Calu3 (cell line): ENCODE results near the gene PGAP3. TPM values are rescaled to one million over a fixed set of nuclear protein-coding genes. Genes with fewer than 3 reads are reported as not detected.

Experiments used
- BruUV-seq: library from RNA; stranded (reverse); fragments of 400-500 nt; replicated peaks from 2 replicates; lab custom pipeline; 2021; lab: Mats Ljungman, UMichigan
- CTCF ChIA-PET: fragments of 300-600 bp; sonication (Branson Sonifier 250); formaldehyde crosslinking; loops from one replicate; lab custom pipeline; 2022; ENCODE audit warnings: antibody characterized with exemption; lab: Charles Lee
- DNase-seq: peaks from one replicate; pipeline ENCODE4 v3.0.0; 2022
- H3K27ac Mint-ChIP-seq: one replicate; pipeline ENCODE4 v1.8.0; 2022; ENCODE audit warnings: mixed read lengths; ENCODE audit not compliant: unreplicated experiment
- H3K27me3 Mint-ChIP-seq: one replicate; pipeline ENCODE4 v1.8.0; 2022; ENCODE audit warnings: mixed read lengths; ENCODE audit not compliant: unreplicated experiment
- H3K36me3 Mint-ChIP-seq: one replicate; pipeline ENCODE4 v1.8.0; 2022; ENCODE audit warnings: mild to moderate bottlenecking, moderate library complexity, mixed read lengths; ENCODE audit not compliant: insufficient read depth, unreplicated experiment
- H3K4me1 Mint-ChIP-seq: one replicate; pipeline ENCODE4 v1.8.0; 2022; ENCODE audit warnings: mild to moderate bottlenecking, low read depth, mixed read lengths; ENCODE audit not compliant: unreplicated experiment
- H3K4me3 Mint-ChIP-seq: one replicate; pipeline ENCODE4 v1.8.0; 2022; ENCODE audit warnings: mild to moderate bottlenecking, low read depth, moderate library complexity, mixed read lengths; ENCODE audit not compliant: unreplicated experiment
- H3K9me3 Mint-ChIP-seq: one replicate; pipeline ENCODE4 v1.8.0; 2022; ENCODE audit warnings: low read depth, mixed read lengths; ENCODE audit not compliant: unreplicated experiment
- intact Hi-C: fragments of 100-400 bp; cut with micrococcal nuclease; formaldehyde crosslinking; loops from one replicate; pipeline ENCODE4 v1.10.0; 2022; ENCODE audit not compliant: unreplicated experiment
- total RNA-seq: library from RNA; stranded (reverse); gene quantifications from 2 replicates; pipeline ENCODE4 v1.2.3, GENCODE V29; 2022
- TF ChIP-seq, protein P1 (sequence below): fragments of 200-600 bp; IDR thresholded peaks from one replicate; pipeline ENCODE4 v1.8.0; 2022; ENCODE audit warnings: antibody characterized with exemption; ENCODE audit not compliant: unreplicated experiment

Gene PGAP3
- total RNA-seq, 1 experiment from 2014 or later, result 1,186 TPM

DNA sequence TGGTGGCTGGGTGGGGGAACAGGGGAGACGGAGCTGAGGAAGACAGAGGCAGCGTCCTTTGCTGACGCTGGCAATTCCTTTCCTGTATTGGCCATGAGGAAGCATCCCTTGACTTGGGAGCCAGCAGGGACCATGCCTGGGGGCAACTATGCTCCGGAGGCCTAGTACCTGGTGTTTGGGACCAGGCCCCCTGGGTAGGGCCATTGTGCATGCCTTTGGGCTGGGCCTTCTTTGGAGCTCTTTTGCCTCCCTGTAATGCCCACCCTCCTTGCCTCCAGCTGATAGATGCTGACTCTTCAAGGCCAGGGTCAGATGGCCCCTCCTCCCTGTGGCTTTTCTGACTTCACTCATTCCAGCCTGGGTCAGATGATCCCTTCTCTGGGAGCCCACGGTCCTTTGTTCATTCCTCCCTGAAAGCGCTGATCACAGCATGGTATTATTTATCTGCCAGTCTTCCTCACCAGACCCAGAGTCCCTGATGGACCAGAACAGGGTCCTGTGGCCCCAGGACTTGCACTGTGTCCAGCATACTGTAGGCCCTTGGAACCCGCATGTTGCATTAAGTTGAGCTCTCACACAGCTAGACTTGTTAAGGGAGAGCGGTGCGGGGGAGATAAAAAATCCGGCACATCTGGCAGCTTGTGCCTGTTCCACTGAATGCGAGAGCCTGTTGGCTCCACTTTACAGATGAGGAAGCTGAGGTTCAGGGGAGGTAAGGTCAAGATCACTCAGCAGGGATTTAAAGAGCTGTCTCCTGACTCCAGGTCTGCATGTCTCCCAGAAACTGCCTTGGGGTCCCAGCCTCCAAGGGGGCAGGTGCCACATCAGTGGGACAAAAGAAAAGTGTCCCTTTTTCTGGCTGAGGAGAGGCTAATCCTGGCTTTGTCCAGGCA is 48.0 kb downstream of the PGAP3 start:
- Mint-ChIP-seq H3K4me1 (peaks cover 77% of the 10 kb centered on the region), H3K27ac (no peak overlapping the region), H3K36me3 (peaks cover 38% of the 10 kb centered on the region), H3K4me3 (no peak overlapping the region), H3K27me3 (no peaks in the 10 kb centered on the region), H3K9me3 (no peaks in the 10 kb centered on the region)
- peak; percentile 77 for DNase-seq
- intact Hi-C loops, result loop anchor here (10.0 kb wide), 3 partner anchors 475 to 855 kb away; partner anchors contain the start of gene CDC6
- BruUV-seq, result no TSS peak
- TF ChIP-seq, protein P1, sequence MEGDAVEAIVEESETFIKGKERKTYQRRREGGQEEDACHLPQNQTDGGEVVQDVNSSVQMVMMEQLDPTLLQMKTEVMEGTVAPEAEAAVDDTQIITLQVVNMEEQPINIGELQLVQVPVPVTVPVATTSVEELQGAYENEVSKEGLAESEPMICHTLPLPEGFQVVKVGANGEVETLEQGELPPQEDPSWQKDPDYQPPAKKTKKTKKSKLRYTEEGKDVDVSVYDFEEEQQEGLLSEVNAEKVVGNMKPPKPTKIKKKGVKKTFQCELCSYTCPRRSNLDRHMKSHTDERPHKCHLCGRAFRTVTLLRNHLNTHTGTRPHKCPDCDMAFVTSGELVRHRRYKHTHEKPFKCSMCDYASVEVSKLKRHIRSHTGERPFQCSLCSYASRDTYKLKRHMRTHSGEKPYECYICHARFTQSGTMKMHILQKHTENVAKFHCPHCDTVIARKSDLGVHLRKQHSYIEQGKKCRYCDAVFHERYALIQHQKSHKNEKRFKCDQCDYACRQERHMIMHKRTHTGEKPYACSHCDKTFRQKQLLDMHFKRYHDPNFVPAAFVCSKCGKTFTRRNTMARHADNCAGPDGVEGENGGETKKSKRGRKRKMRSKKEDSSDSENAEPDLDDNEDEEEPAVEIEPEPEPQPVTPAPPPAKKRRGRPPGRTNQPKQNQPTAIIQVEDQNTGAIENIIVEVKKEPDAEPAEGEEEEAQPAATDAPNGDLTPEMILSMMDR, result no peak
- CTCF ChIA-PET, result interaction anchor here (0.5 to 161.2 kb wide), 22 partner anchors 19 to 778 kb away, joined by 3 to 42089 read pairs (median 8); partner anchors contain the start of genes ERBB2, GRB7, GSDMA and GSDMB

DNA sequence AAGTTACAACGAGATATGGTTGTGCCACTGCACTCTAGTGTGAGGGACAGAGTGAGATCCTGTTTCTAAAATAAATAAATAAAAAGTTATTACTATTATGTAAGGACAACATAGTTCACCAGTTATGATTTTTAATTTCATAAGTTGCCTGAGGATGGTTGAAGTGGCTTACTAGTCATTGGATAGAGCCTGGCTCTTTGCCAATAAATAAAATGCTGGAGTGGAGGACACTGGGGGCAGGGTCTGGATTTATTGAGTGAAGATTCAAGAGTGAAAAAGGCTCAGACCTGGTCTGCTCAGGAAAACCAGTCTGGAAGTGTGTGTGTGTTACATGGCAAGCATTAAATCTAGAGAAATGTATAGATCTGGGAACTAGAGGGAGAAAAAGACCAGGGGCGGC is 48.8 kb downstream of the PGAP3 start:
- intact Hi-C loops, result loop anchor here (10.0 kb wide), 3 partner anchors 476 to 856 kb away; partner anchors contain the start of gene CDC6
- Mint-ChIP-seq H3K4me3 (no peak overlapping the region), H3K27ac (no peak overlapping the region), H3K4me1 (peaks cover 70% of the 10 kb centered on the region), H3K36me3 (peaks cover 30% of the 10 kb centered on the region), H3K9me3 (no peaks in the 10 kb centered on the region), H3K27me3 (no peaks in the 10 kb centered on the region)
- TF ChIP-seq, protein P1, result no peak
- CTCF ChIA-PET, result interaction anchor here (0.5 to 161.2 kb wide), 20 partner anchors 18 to 327 kb away, joined by 3 to 42089 read pairs (median 10); partner anchors contain the start of genes ERBB2, GRB7, GSDMA and GSDMB
- no peak for DNase-seq
- BruUV-seq, result no TSS peak

DNA sequence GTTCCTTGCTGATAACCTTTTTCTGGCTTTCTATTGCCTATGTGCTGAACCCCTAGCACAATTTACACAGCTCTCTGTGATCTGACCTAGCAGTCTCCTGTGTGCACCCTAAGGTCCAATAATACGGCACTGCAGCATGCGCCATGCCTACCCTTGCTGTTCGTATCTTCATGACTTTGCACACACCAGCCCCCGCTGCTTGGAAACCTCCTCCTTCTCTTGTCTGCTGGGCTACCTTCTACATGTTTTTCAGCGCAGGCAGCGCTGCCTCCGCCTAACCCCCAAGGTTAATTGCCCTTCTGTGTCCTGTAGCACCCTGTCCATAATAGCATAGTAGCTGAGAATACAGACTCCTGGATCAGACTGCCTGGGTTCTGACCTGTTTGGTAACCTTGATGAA is 49.5 kb downstream of the PGAP3 start:
- H3K9me3 Mint-ChIP-seq, result no peaks in the 10 kb centered on the region
- peak overlapping the region; percentile 71 for H3K4me3 Mint-ChIP-seq
- H3K4me1 Mint-ChIP-seq, result peaks cover 62% of the 10 kb centered on the region
- intact Hi-C loops, result loop anchor here (10.0 kb wide), 3 partner anchors 476 to 856 kb away; partner anchors contain the start of gene CDC6
- peaks cover 28% of the 10 kb centered on the region for H3K36me3 Mint-ChIP-seq
- CTCF ChIA-PET, result interaction anchor here (0.6 to 161.2 kb wide), 22 partner anchors 18 to 827 kb away, joined by 3 to 42089 read pairs (median 10); partner anchors contain the start of genes ERBB2, GRB7, GSDMA and GSDMB
- peak overlapping the region; percentile 28 for H3K27ac Mint-ChIP-seq
- H3K27me3 Mint-ChIP-seq, result no peaks in the 10 kb centered on the region
- TF ChIP-seq, protein P1, result no peak
- peak; percentile 76 for DNase-seq
- BruUV-seq, result no TSS peak

DNA sequence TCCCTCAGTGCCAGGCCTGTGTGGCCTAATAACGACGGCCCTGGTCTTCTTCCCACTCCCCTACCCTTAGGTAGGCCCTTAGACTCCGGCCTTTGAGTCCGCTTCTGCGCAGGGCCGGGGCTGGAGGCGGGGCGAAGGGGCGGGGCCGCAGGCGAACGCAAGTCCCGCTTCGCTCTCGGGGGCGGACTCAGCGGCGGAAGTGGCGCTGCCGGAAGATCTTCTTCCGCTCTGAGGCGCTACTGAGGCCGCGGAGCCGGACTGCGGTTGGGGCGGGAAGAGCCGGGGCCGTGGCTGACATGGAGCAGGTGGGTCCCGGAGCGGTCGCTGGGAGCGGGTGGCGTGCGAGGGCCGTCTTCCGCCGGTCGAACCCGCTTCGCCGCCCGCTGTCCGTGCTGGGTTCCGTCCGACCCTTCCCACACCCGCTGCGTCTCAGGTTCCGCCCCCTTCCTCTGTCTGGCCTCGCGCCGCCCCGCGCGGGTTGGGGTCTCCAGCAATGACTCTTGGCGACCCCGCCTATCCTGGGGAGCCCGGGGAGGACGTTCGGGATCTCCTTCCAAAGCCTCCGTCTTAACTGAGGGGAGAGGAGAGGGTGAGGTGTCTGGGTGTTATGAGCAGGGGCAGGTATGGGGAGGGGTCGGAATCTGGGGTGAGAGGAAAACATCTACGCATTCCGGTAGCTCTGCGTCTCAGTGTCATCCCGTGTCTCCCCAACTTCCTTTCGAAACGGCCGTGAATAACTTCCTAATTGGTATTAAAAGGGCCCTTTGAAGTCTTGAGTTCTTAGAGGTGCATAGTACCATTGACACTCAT is 50.7 kb downstream of the PGAP3 start, which contains the start of gene STARD3:
Gene STARD3, plus strand, starts transcription at position 218 of the 810 bp plus-strand sequence. CDS start 16,388 bp downstream, outside the sequence.
- H3K4me1 Mint-ChIP-seq, result peaks cover 61% of the 10 kb centered on the region
- intact Hi-C loops, result loop anchor here (1.0 to 10.0 kb wide), 8 partner anchors 16 to 858 kb away; partner anchors contain the start of genes CDC6 and ERBB2
- H3K4me3 Mint-ChIP-seq, result peak within 1 kb of the TSS; percentile 71
- CTCF ChIA-PET, result interaction anchor here (0.5 to 161.2 kb wide), 30 partner anchors 17 to 1598 kb away, joined by 3 to 42089 read pairs (median 5); partner anchors contain the start of genes ERBB2, GRB7, GSDMA and GSDMB
- no TSS peak for BruUV-seq
- no peak for DNase-seq
- peaks cover 29% of the 10 kb centered on the region for H3K36me3 Mint-ChIP-seq
- TF ChIP-seq, protein P1, result no peak
- no peaks in the 10 kb centered on the region for H3K9me3 Mint-ChIP-seq
- H3K27me3 Mint-ChIP-seq, result peaks cover 5% of the 10 kb centered on the region
- H3K27ac Mint-ChIP-seq, result peak within 1 kb of the TSS; percentile 28
